Progenitor cell of endocrine pancreas (in vitro differentiated cells): ENCODE data around the gene ARHGEF10L. TPM values are rescaled to one million over a fixed set of nuclear protein-coding genes. Genes with fewer than 3 reads are reported as not detected.

Experiments used
- DNase-seq: peaks from one replicate; pipeline ENCODE4 v3.0.0; 2021; ENCODE audit warnings: low spot score; ENCODE audit not compliant: unreplicated experiment
- H3K27ac Mint-ChIP-seq: 2 replicates; pipeline ENCODE4 v1.8.0; 2021; ENCODE audit warnings: mild to moderate bottlenecking, moderate library complexity, mixed read lengths
- H3K27me3 Mint-ChIP-seq: 2 replicates; pipeline ENCODE4 v1.8.0; 2021; ENCODE audit warnings: mixed read lengths
- H3K36me3 Mint-ChIP-seq: 2 replicates; pipeline ENCODE4 v1.8.0; 2022; ENCODE audit warnings: mixed read lengths; ENCODE audit not compliant: insufficient read depth
- H3K4me1 Mint-ChIP-seq: 2 replicates; pipeline ENCODE4 v1.8.0; 2021; ENCODE audit warnings: low read depth, mixed read lengths
- H3K4me3 Mint-ChIP-seq: 2 replicates; pipeline ENCODE4 v1.8.0; 2021; ENCODE audit warnings: low read depth, mild to moderate bottlenecking, moderate library complexity, mixed read lengths
- H3K9me3 Mint-ChIP-seq: 2 replicates; pipeline ENCODE4 v1.8.0; 2021; ENCODE audit warnings: low read depth, mixed read lengths
- CTCF ChIP-seq: fragments of 200-600 bp; sonication (generic); IDR thresholded peaks from one replicate; pipeline ENCODE4 v1.5.0; 2021; ENCODE audit warnings: antibody characterized with exemption, mild to moderate bottlenecking; ENCODE audit not compliant: unreplicated experiment
- total RNA-seq: library from RNA; stranded (reverse); gene quantifications from 2 replicates; pipeline ENCODE4 v1.2.1, GENCODE V29; 2021

The ARHGEF10L gene
- total RNA-seq, 1 donor from 2014 or later = 31.3 TPM

GRCh38 chr1:17559615-17560419 is 20.3 kb downstream of the ARHGEF10L start:
- no peak for DNase-seq
- H3K27ac Mint-ChIP-seq = peak overlapping the region; percentile 86
- no peaks in the 10 kb centered on the region for H3K36me3 Mint-ChIP-seq
- H3K4me3 Mint-ChIP-seq = no peak overlapping the region
- TF ChIP-seq CTCF = no peak
- H3K27me3 Mint-ChIP-seq = peaks cover 20% of the 10 kb centered on the region
- H3K9me3 Mint-ChIP-seq = no peaks in the 10 kb centered on the region
- H3K4me1 Mint-ChIP-seq = peaks cover 20% of the 10 kb centered on the region

- Mint-ChIP-seq H3K27me3 (peaks cover 24% of the 10 kb centered on the region), H3K9me3 (no peaks in the 10 kb centered on the region), H3K36me3 (no peaks in the 10 kb centered on the region), H3K4me3 (no peak overlapping the region), H3K27ac (no peak overlapping the region), H3K4me1 (peaks cover 23% of the 10 kb centered on the region)
- TF ChIP-seq CTCF = no peak
- DNase-seq = no peak
Observed at GRCh38 chr1:17561247-17561548, 21.7 kb downstream of the ARHGEF10L start.

GRCh38 chr1:17561561-17561985 is 22.1 kb downstream of the ARHGEF10L start:
- no peak for DNase-seq
- no peak for TF ChIP-seq CTCF
- Mint-ChIP-seq H3K9me3 (no peaks in the 10 kb centered on the region), H3K27me3 (peaks cover 25% of the 10 kb centered on the region), H3K4me1 (peaks cover 23% of the 10 kb centered on the region), H3K4me3 (no peak overlapping the region), H3K27ac (no peak overlapping the region), H3K36me3 (no peaks in the 10 kb centered on the region)

DNA sequence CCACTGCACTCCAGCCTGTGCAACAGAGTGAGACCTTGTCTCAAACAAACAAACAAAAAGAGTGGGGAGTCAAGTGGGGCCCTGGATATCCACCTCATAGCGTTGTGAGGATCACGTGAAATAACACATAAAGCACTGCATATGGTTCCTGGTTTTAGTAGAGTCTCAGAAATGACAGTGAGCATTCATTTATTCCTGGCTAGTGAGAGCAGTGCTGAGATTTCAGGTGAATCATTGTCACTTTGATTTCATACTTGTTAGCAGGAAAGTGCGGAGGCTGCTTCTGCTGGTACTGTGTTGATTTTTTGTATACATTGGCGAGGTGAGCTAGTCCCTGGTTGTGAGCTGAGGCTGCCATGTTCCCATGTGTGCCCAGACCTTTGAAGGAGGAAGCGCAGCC is 22.9 kb downstream of the ARHGEF10L start:
- no peak for TF ChIP-seq CTCF
- no peaks in the 10 kb centered on the region for H3K36me3 Mint-ChIP-seq
- H3K4me1 Mint-ChIP-seq = peaks cover 23% of the 10 kb centered on the region
- H3K27me3 Mint-ChIP-seq = peaks cover 25% of the 10 kb centered on the region
- no peak overlapping the region for H3K4me3 Mint-ChIP-seq
- no peaks in the 10 kb centered on the region for H3K9me3 Mint-ChIP-seq
- H3K27ac Mint-ChIP-seq = no peak overlapping the region
- DNase-seq = no peak

- H3K36me3 Mint-ChIP-seq = no peaks in the 10 kb centered on the region
- no peak overlapping the region for H3K27ac Mint-ChIP-seq
- no peak for TF ChIP-seq CTCF
- no peak for DNase-seq
- no peak overlapping the region for H3K4me3 Mint-ChIP-seq
- H3K9me3 Mint-ChIP-seq = no peaks in the 10 kb centered on the region
- H3K27me3 Mint-ChIP-seq = peaks cover 27% of the 10 kb centered on the region
- H3K4me1 Mint-ChIP-seq = peaks cover 23% of the 10 kb centered on the region
Observed at GRCh38 chr1:17563494-17564281, 24.2 kb downstream of the ARHGEF10L start.
